K562 treated with DMSO at 1 percent for 48 hours (cell line): Measurements from ENCODE around the gene DAZAP2. TPM values are rescaled to one million over a fixed set of nuclear protein-coding genes. Genes with fewer than 3 reads are reported as not detected.

ENCODE experiments used
- total RNA-seq: library from RNA; unstranded; fragments of 300-600 nt; gene quantifications from 2 replicates; pipeline ENCODE4 v1.2.3, GENCODE V29; 2022; ENCODE audit warnings: low replicate concordance; ENCODE audit errors: extremely low read depth

Gene DAZAP2
- total RNA-seq, result 302 TPM in 1 of 2 replicates, not detected in the other

DNA sequence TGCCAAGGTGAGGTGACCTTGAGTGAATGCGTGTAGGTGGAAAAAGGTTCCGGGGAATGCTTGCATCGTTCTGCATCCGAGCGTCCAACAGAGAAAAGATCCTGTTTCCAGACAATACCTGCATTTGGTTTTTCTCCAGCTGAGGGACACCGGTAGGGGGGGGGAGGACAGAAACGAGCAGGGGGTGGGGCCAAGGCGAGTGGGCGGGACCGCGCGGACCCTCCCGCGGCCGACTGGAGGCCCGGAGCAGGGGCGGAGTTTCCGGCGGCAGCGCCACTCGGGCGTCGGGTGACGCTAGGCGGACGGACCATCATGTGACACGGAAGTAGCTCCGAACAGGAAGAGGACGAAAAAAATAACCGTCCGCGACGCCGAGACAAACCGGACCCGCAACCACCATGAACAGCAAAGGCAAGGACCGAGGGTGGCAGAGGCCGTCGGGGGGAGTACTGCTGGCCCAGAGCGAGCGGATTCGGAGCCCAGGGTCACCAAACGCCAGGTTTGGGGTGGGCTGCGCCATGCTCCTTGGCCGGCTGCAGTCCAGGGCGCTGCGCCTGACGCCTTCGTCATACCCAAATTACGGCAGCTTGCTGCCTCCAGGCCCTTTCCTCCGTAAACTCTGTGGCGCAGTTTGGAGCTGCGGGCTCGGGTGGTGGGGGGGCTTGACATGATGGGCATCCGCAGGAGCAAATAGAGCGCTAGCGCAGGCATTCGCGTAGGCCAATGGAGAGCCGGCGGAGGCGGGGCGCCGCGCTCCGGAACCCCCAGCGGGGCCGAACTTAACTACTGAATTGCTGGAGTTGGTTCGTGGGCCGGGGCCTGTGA is at the start of gene DAZAP2:
Gene DAZAP2 (plus strand): TSS at position 317 of the 825 bp plus-strand sequence. CDS start 82 bp downstream, at position 399.

DNA sequence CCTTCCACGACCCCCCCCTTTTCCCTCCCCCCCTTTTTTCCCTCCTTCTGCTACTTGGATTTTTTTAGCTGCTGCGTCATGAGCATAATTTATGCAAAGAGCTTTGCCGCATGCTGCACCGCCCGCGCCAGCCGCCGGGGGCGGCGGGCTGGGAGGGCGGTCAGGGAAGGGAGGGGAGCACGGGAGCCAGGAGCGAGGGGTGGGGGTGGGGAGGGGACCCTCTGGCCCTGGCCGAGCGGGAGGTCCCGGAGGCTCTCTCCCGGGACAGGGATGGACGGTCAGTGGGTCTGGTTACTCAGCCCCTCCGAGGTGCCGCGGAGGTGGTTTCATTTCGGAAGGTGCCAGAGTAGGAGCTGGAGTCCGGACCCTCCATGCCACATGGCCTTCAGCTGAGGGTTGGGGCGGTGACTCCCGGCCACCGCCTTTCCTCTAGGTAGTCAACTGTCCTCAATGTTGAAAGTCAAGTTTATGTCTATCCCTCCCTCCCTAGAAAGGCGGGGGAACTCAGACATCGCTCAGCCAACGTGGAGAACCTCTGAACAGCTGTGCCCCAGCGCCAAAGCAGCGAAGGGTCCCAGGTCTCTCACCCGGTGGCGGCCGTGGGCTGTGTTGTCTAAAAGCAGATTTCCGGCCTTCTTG is 20.5 kb upstream of the DAZAP2 start, which contains the start of gene POU6F1:
Gene POU6F1 (minus strand): TSS at position 95 of the 639 bp plus-strand sequence. CDS start 11,226 bp downstream, outside the sequence.

GRCh38 chr12:51270067-51270950 is 31.7 kb downstream of the DAZAP2 start, which contains the start of gene SMAGP:
Gene SMAGP, minus strand, starts transcription at chr12:51270415. Its CDS starts 1,137 bp downstream, at chr12:51269278.

Other genes with a start within 250 kb of the DAZAP2 start
- gene SLC11A2, start 212.4 kb upstream of the DAZAP2 start, total RNA-seq, result not detected in 2 replicates
- not detected in 2 replicates for gene LETMD1, start 190.5 kb upstream of the DAZAP2 start, total RNA-seq
- gene CSRNP2, start 155.2 kb upstream of the DAZAP2 start, total RNA-seq, result 698 TPM in 1 of 2 replicates, not detected in the other
- gene TFCP2, start 65.7 kb upstream of the DAZAP2 start, total RNA-seq, result not detected in 2 replicates
- not detected in 2 replicates for gene POU6F1, start 20.8 kb upstream of the DAZAP2 start, total RNA-seq
- gene SMAGP, start 31.6 kb downstream of the DAZAP2 start, total RNA-seq, result not detected in 2 replicates
- gene BIN2, start 85.3 kb downstream of the DAZAP2 start, total RNA-seq, result not detected in 2 replicates
- not detected in 2 replicates for gene CELA1, start 107.9 kb downstream of the DAZAP2 start, total RNA-seq
- not detected in 2 replicates for gene GALNT6, start 152.6 kb downstream of the DAZAP2 start, total RNA-seq
- not detected in 2 replicates for gene SLC4A8, start 186.0 kb downstream of the DAZAP2 start, total RNA-seq